GM19324 (cell line): ENCODE measurements around the gene ATRIP.
"Not testable (repeated sequence)": the region's sequence is repeated elsewhere in the genome, so short reads cannot be mapped to it uniquely, and the experiment has no call there.

Experiments used
- ATAC-seq: cut with Tn5 transposase; IDR thresholded peaks from one replicate; pipeline ENCODE4 v1.9.1; 2021; ENCODE audit warnings: mild to moderate bottlenecking, moderate library complexity; ENCODE audit not compliant: unreplicated experiment, low FRiP score

ATRIP gene

DNA sequence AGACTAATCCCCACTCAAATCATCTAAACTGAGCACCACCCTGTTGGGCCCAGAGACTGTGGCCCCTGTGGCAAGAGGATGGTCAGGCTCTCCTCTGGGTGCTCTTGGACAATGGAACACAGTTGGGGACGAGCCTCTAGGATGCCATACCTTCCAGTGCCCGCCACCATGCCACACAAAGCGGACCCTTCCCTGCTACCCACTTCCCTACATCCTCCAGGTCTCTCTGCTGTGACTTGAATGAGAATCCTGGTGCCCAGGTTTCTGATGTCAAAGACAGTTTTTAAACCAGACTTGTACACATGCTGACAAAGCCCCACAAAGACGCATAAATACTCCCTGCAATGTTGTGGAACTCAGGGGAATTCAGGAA is 11.3 kb upstream of the ATRIP start:
- no peak for ATAC-seq

DNA sequence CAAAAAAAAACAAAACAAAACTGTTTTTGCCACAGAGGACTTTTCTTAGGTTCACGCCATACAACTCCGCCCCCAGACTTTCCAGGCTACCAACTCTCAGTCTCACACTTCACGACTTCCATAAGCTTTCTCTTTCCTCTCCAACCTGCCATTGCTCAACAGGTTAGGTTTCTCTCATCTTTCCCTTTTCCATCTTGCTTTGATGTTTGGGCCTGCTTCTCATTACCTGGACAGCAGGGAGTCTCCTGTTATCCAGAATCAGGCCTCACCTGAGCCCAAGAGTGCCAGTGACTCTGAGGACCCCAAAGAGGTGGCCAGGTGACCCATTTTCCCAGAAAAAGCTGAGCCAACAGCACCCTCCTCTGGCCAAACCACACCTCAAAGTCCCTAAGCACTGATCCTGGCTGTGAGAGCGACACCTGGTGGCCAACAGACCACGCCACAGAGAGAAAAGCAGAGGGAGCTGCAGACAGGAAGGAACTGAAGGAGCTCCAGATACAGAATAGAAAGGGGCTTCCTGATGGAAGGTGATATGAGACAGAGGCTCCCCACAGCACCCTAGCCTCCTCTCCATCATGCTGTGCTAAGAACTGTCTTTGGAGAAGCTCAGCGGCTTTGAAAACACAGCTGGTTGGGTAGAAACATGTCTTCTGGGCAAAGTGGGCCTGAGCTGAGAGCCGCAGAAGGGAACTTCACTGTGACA is 10.6 kb upstream of the ATRIP start:
- ATAC-seq, result no peak

DNA sequence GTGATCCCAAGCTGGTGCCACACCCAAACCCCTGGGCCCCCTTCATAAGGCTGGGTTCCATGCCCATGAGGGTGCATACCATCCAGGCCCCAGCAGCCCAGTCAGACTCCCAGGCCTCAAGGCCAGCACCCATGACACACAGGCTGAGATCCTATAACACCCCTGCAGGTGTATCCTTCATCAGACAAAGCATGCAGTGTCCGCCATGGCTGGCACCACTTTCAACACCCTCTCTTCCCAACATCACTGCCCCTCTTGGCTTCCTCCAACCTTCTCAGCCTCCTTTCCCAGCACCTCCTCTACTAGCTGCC is 10.1 kb upstream of the ATRIP start:
- ATAC-seq, result no peak

DNA sequence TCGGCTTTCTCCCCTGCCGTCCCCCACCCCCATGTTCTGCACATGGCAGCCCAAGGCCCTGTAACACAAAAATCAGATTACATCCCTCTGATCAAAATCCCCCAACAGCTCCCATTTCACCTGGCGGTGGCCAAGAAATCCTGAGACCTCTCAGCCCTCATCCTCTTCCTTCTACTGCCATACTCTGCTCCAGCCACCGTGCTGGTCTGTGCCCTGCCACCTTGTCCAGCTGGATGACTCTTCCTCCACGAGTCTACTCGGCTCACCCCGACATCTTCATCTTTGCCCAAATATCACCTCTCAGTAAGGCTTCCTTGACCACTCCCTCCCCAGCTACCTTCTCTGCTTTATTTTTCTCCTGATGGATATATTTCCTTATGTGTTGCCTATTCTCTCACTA is 9.7 kb upstream of the ATRIP start:
- no peak for ATAC-seq

DNA sequence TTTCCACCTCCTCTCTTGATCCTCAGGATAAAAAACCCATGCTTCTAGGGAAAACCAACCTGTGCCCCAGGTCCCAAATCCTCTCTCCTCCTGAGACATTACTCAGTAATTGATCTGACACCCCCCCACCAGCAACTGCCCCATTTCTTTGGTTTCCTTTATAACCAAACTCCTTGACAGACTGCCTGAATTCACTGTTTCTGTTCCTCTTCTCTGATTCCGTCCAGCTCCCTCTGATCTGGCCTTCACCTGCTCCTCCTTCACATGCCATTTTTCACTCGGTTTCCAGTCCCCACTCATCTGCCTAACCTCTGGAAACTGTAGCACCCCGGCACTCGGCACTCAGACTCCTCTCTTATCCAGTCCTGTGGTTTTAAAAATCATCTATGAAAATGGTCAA is 8.7 kb upstream of the ATRIP start:
- ATAC-seq, result no peak

DNA sequence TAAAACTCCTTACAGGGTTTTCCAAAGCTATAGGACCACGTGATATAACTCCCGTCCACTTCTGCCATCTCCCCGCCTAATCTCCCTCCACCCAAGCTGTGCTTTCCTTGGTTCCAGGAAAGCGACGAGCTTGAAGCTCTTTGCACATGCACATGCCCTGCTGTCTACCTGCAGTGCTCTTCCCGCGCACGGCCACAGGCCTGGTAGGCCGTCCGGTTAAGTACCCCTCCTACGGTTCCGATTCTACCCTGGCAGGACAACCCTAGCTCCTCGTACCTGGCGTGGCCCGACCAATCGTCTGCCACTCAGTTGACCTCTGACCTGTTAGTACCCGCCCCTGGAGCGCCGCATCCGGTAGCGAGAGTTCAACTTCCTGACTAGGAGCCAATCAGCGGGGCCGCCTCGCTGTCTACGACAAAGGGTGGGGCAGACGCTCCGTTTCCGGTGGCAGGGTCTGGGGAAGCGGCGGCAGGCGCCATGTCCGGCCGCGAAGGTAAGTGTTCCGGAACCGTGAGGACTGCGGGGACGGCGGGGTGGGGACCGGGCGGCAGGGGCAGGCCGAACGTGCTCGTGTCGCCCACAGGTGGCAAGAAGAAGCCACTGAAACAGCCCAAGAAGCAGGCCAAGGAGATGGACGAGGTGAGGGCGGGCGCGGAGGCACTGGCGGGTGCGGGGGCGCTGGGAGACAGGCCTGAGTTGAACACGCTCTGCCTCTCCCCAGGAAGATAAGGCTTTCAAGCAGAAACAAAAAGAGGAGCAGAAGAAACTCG is 6.5 kb upstream of the ATRIP start, which contains the start of the genes CCDC51 and TMA7:
Gene CCDC51 (minus strand): TSS at position 300 of the 770 bp plus-strand sequence. CDS start 4,991 bp downstream, outside the sequence.
Gene TMA7 (plus strand): TSS at position 438 of the 770 bp plus-strand sequence. CDS start 40 bp downstream, at position 478.
- peak; percentile 98 for ATAC-seq

DNA sequence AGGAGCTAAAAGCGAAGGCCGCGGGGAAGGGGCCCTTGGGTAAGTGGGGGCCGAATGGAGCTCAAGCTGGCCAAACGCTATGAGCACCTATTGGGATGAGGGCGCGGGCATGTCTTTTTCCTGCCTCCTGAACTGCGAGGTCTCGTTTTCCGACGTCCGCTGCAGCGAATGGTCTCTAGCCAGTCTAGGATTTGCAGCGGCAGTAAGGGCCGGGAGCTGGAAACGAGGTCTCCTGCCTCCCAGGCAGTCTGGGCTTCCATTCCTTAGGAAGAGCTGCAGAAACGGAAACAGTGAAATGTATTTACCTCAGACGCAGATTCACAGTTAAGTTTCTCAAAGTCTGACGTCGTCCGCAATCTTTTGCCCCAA is 6.0 kb upstream of the ATRIP start:
- peak; percentile 9 for ATAC-seq

DNA sequence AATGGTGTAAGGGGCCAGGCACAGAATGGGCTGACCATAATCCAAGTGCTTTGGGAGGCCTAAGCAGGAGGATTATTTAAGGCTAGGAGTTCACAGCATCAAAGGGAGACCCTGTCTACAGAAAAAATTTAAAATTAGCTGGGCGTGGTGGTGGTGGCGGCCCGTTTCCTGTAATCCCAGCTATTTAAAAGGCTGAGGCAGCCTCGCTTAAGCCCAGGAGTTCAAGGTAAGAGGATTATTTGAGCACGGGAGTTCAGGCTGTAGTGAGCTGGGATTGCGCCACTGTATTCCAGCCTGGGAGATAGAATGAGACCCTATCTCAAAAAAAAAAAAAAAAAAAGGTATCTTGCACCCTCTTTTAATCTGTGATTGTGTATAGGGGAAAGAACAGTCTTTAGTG is 4.6 kb upstream of the ATRIP start:
- ATAC-seq, result no peak

DNA sequence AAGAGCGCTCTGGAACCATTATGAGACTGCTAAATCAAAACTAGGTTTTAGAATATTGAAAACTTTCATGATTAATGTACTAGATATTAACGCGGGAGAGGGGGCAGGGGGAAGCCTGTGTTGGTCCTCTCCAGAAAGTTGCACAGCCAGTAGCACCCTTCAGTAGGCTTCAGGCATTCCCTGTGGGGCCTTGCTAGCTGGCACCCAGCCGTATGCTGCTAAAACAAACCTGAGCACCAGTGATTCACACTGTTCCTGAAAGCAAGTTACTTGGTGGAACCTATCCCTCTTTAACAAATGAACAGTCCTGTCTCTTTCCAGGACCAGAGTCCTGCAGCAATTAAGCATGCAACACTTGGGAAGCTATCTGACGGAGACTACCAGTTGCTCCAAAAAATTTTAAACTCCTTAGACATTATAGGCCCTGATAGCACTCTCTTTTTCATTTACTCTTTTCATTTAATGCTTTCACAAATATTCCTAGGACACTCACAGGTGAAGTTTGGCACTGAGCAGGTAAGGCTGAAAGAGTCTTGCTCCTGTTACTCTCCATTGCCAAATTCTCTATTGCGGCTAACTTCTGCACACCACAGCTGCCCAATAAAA is 1.2 kb upstream of the ATRIP start:
- no peak for ATAC-seq

DNA sequence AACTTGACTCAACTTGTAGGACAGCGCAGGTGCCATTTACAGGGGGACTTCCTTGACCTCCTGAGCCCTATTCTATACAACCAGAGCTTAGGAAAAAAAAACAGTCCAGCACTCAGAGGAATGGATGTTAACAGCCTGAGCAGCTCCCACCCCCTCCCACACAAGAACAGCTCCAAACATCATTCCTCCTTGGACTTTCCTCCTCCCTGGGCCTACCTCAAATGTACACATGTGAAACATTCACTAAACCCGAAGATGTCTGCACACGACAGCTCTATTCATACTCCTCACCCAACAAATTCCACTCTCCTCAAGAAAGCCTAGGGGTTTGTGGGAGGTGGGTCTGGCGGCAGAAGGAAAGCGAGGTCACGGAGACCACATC is 503 bp upstream of the ATRIP start:
- ATAC-seq, result no peak

DNA sequence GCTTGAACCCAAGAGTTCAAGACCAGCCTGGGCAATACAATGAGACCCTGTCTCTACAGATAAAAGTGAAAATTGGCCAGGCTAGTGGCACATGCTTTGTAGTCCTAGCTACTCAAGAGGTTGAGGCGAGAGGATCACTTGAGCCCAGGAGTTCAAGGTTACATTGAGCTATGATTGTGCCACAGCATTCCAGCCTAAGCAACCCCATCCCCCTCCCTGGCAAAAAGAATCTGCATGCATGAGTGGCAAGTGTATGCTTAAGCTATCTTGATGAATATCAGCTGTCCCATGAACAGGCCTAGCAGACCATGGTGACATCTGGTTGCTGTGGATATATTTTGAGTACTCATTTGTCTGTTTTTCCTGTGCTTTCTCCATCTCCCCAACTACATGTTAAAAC is 4.7 kb downstream of the ATRIP start:
- no peak for ATAC-seq

DNA sequence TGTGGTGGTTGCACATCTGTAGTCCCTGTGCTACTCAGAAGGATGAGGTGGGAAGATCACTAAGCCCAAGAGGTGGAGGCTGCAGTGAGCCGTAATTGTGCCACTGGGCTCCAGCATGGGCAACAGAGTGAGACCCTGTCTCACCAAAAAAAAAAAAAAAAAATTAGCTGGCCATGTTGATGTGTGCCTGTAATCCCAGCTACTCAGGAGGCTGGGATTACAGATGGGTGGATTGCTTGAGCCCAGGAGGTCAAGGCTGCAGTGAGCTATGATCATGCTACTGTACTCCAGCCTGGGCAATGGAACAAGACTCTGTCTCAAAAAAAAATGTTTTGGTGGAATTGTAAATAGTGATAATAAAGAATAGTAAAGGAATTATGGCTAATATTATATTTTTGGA is 9.9 kb downstream of the ATRIP start:
- ATAC-seq, result no peak

DNA sequence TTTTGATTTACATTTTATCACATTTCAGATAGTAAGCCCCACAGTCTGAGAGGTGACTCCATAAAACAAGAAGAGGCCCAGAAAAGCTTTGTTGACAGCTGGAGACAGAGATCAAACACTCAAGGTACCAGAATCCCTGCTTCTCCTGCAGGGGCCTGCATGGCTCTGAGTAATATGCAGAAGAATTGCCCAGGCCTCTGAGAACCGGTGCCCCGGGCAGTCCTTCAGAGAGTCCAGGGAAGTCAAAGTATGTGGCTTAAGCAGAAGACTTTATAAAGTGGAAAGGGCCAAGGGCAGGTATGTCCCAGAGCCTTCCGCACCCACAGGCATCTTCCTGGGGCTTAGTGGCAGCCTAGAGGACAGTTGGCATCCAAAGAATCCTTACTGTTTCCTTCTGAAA is 12.8 kb downstream of the ATRIP start:
- no peak for ATAC-seq

DNA sequence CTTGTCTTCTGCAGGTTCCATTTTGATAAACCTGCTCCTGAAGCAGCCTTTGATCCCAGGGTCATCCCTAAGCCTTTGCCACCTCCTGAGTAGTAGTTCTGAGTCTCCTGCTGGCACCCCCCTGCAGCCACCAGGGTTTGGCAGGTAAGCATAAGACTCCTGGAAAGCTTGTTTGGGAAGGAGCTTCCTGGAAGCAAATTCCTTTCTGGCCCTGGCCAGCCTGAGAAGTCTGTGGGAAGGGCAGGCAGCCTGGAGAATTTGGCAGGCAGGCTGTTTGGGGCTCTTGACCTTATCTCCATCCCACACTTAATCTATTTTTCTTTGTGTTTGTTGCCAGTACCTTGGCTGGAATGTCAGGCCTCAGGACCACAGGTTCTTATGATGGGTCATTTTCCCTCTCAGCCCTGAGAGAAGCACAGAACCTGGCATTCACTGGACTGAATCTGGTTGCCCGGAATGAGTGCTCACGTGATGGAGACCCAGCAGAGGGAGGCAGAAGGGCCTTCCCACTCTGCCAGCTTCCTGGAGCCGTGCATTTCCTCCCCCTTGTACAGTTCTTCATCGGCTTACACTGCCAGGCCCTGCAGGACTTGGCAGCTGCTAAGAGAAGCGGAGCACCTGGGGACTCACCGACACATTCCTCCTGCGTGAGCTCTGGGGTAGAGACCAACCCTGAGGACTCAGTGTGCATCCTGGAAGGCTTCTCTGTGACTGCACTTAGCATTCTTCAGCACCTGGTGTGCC is 13.4 kb downstream of the ATRIP start:
- ATAC-seq, result no peak

DNA sequence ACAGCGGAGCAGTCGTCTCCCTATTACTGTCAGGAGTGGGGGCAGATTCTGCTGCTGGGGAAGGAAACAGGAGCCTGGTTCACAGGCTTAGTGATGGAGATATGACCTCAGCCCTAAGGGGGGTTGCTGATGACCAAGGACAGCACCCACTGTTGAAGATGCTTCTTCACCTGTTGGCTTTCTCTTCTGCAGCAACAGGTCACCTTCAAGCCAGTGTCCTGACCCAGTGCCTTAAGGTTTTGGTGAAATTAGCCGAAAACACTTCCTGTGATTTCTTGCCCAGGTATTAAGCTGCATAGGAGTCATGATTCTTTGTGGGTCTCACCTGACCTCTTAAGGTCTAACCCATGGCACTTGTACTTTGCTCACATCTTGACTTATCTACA is 14.0 kb downstream of the ATRIP start:
- ATAC-seq, result no peak

DNA sequence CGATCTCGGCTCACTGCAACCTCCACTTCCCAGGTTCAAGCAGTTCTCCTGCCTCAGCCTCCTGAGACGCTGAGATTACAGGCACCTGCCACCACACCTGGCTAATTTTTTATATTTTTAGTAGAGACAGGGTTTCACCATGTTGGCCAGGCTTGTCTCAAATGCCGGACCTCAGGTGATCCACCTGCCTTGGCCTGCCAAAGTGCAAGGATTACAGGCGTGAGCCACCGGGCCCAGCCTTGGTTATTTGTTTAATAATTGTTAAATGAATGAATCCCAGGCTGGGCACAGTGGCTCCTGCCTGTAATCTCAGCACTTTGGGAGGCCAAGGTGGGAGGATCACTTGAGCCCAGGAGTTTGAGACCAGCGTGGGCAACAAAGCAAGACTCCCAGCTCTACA is 15.2 kb downstream of the ATRIP start:
- not testable (repeated sequence) for ATAC-seq

DNA sequence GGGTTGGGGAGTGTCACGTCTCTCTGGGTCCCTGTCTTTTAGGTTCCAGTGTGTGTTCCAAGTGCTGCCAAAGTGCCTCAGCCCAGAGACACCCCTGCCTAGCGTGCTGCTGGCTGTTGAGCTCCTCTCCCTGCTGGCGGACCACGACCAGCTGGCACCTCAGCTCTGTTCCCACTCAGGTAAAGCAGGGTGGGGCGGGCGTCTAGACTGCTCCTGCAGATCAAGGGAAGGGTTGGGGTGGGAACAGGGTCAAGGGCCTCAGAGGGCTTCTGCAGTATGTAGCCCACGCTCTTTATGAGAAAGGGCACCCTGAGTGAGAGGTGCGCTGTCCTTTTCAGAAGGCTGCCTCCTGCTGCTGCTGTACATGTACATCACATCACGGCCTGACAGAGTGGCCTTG is 17.2 kb downstream of the ATRIP start:
- no peak for ATAC-seq

DNA sequence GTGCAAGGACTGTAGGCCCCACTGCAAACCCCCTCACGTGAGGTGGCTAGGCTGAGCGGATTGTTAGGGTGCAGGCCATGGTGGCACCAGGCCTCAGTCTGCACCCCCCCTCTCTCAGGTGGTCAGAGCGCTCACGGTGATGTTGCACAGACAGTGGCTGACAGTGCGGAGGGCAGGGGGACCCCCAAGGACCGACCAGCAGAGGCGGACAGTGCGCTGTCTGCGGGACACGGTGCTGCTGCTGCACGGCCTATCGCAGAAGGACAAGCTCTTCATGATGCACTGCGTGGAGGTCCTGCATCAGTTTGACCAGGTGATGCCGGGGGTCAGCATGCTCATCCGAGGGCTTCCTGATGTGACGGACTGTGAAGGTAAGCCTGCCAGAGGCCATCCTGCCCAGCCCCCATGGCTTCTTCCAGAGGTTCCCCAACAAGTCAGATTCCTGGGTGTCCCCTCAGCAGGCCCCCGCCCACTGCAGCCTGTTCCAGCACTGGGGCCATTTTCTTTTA is 18.2 kb downstream of the ATRIP start:
- ATAC-seq, result no peak

DNA sequence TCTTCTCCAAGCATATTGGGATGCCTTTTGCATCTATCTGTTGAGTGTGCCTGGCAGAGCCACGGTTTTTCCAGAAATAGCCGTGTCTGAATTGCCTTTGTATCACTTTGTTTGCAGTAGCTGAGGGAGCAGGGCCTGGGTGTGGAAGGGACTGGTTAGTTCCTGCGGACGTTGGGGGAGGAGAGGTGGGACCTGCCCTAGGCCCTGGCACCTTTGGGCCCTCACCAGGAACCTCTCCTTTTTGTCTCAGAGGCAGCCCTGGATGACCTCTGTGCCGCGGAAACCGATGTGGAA is 18.6 kb downstream of the ATRIP start:
- ATAC-seq, result no peak

DNA sequence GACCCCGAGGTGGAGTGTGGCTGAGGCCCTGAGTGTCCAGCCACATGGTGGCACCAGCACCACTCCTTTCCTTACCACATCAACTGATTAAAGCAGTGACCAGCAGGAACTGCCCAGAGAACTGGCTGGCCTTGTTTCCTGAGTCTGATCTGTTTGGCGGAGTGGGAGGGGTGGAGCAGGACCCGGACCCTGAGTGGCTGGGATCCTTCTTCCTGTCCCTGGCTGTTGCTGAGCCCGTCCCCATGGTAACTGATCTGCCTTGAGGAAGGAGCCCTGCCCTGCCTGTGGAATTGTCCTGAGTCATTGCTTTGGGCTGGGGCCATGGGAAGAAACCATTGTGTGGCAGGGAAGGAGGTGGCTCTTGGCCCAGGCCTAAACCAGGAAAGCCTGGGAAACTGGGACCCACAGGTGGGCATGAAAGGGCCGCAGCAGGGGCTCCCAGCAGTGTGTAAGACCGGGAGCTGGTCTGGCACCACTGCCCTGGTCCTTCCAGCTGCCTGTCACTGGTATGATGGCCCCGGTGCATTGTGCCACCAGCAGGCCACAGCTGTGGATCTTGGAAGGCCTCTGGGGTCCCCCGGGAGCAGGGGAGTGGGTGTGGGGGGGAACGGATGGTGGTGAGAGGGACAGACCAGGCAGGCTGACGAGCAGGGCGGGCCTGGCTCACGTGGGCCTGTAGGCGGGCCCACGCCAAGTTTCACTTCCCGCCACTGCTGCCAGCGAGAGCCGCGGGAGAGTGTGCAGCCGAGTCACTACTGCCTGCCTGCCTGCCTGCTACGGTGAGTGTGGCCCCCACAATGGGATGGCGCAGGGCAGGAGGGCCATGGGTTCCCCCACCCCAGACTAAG is 19.2 kb downstream of the ATRIP start:
- ATAC-seq, result peak; percentile 78
